Motor neuron (in vitro differentiated cells): Measurements from ENCODE around the gene HTR6. TPM values are rescaled to one million over a fixed set of nuclear protein-coding genes. Genes with fewer than 3 reads are reported as not detected.

Experiments used
- ATAC-seq, 8 experiments: fragments of 200-7000 bp; cut with Tn5 transposase; replicated peaks in 6 of 8; 2 replicates each; pipeline ENCODE4 v1.8.0; 2021; ENCODE audit warnings: mild to moderate bottlenecking in 8 of 8, moderate library complexity in 8 of 8
- H3K27ac ChIP-seq, 2 donors: fragments of 250-450 bp; sonication (Bioruptor Pico); 2 replicates each; pipeline ENCODE4 v1.9.0; 2021; ENCODE audit warnings: antibody characterized with exemption in 2 of 2, mild to moderate bottlenecking in 2 of 2, moderate library complexity in 1 of 2
- H3K4me1 ChIP-seq, 2 donors: fragments of 250-450 bp; sonication (Bioruptor Pico); replicated peaks in 1 of 2; 2 replicates each; pipeline ENCODE4 v1.6.1; 2021; ENCODE audit warnings: antibody characterized with exemption in 2 of 2, mild to moderate bottlenecking in 2 of 2, moderate library complexity in 1 of 2
- H3K4me3 ChIP-seq, 5 donors: fragments of 250-450 bp; sonication (Bioruptor Pico); 2 replicates each; pipeline ENCODE4 v1.9.0; 2021; ENCODE audit warnings: antibody characterized with exemption in 5 of 5, mild to moderate bottlenecking in 5 of 5, moderate library complexity in 4 of 5
- WGBS, 10 experiments: fragments of 450-650 bp; shearing (Covaris generic); methylation state at CpG; one replicate each; pipeline ENCODE4 v1.0.0; 2022; 5-methylcytosine and 5-hydroxymethylcytosine counted together
- in situ Hi-C, 9 experiments: fragments of 400-800 bp; cut with MboI; loops; one replicate each; pipeline ENCODE4 v1.15.0; 2021; ENCODE audit warnings: low sequenced_read_pairs in 9 of 9, low pct_unique_long_range_greater_than_20kb in 2 of 9; ENCODE audit not compliant: unreplicated experiment in 9 of 9
- total RNA-seq, 8 experiments: library from RNA; unstranded; fragments of 300-600 nt; gene quantifications; 2 replicates each; pipeline versions ENCODE4 v1.2.3 to v1.2.4, GENCODE V29; 2022

HTR6 gene
- total RNA-seq, 8 experiments from 2014 or later, result 0.05 to 0.56 (median 0.31) TPM; not detected in 1

GRCh38 chr1:19665186-19665495, 466 bp downstream of the HTR6 start:
- WGBS, 10 experiments, result no CpG with 5 or more reads among the region's 23 CpGs
- Histone ChIP-seq H3K4me3 (peak overlapping the region; percentile 29 to 46 (median 34)), H3K4me1 (no peaks in the 10 kb centered on the region), H3K27ac (no peak overlapping the region)
- ATAC-seq, result no peak
- in situ Hi-C loops, result loop anchor here in 3 of 9 experiments (25.0 kb wide), 4 partner anchors 278 to 778 kb away; partner anchors contain the start of gene ALDH4A1 (in 1 of the 3)

GRCh38 chr1:19665496-19666465, 1.1 kb downstream of the HTR6 start:
- no peaks in the 10 kb centered on the region for H3K4me1 ChIP-seq
- no peak overlapping the region for H3K27ac ChIP-seq
- 0 to 81% (median 57%) methylated on average over 4 to 22 of the region's 84 CpGs; no CpG with 5 or more reads in 4 of the 10 experiments for WGBS, 10 experiments
- ATAC-seq, result peak in 4 of 8 experiments; percentile 5 to 25 (median 21)
- peak overlapping the region in 1 of 5 donors; percentile 34 for H3K4me3 ChIP-seq
- in situ Hi-C loops, result loop anchor here in 3 of 9 experiments (25.0 kb wide), 4 partner anchors 278 to 778 kb away; partner anchors contain the start of gene ALDH4A1 (in 1 of the 3)

- ATAC-seq, result no peak
- H3K27ac ChIP-seq, result no peak overlapping the region
Measured at GRCh38 chr1:19668888-19669287, 4.2 kb downstream of the HTR6 start.

GRCh38 chr1:19670787-19671186, 6.1 kb downstream of the HTR6 start:
- no peaks in the 10 kb centered on the region for H3K4me1 ChIP-seq
- in situ Hi-C loops, result loop anchor here in 3 of 9 experiments (25.0 kb wide), 4 partner anchors 283 to 783 kb away; partner anchors contain the start of gene ALDH4A1 (in 1 of the 3)
- WGBS, 10 experiments, result 0 to 67% (median 39%) methylated on average over 1 to 4 of the region's 4 CpGs; no CpG with 5 or more reads in 2 of the 10 experiments
- no peak overlapping the region for H3K27ac ChIP-seq
- H3K4me3 ChIP-seq, result no peak overlapping the region
- ATAC-seq, result no peak

More at GRCh38 chr1:19668888-19669287, 4.2 kb downstream of the HTR6 start:
- Histone ChIP-seq H3K4me3 (no peak overlapping the region), H3K4me1 (no peaks in the 10 kb centered on the region)
- 38 to 86% (median 72%) methylated on average over 1 to 6 of the region's 8 CpGs; no CpG with 5 or more reads in 1 of the 10 experiments for WGBS, 10 experiments
- in situ Hi-C loops, result loop anchor here in 3 of 9 experiments (25.0 kb wide), 4 partner anchors 282 to 782 kb away; partner anchors contain the start of gene ALDH4A1 (in 1 of the 3)

GRCh38 chr1:19672237-19672636, 7.6 kb downstream of the HTR6 start:
- 0 to 38% (median 17%) methylated on average over 1 to 4 of the region's 6 CpGs; no CpG with 5 or more reads in 5 of the 10 experiments for WGBS, 10 experiments
- in situ Hi-C loops, result loop anchor here in 3 of 9 experiments (25.0 kb wide), 4 partner anchors 285 to 785 kb away; partner anchors contain the start of gene ALDH4A1 (in 1 of the 3)
- Histone ChIP-seq H3K4me3 (no peak overlapping the region), H3K27ac (no peak overlapping the region), H3K4me1 (no peaks in the 10 kb centered on the region)
- ATAC-seq, result no peak

GRCh38 chr1:19675797-19676196, 11.1 kb downstream of the HTR6 start:
- 0 to 71% (median 59%) methylated on average over 1 to 5 of the region's 5 CpGs; no CpG with 5 or more reads in 3 of the 10 experiments for WGBS, 10 experiments
- Histone ChIP-seq H3K4me3 (no peak overlapping the region), H3K27ac (no peak overlapping the region), H3K4me1 (no peaks in the 10 kb centered on the region)
- in situ Hi-C loops, result no loop called here
- no peak for ATAC-seq

GRCh38 chr1:19676438-19676922, 11.8 kb downstream of the HTR6 start:
- ATAC-seq, result peak in 7 of 8 experiments; percentile 22 to 97 (median 53)
- 0 to 20% (median 13%) methylated on average over 7 to 11 of the region's 13 CpGs; no CpG with 5 or more reads in 4 of the 10 experiments for WGBS, 10 experiments
- in situ Hi-C loops, result no loop called here
- no peaks in the 10 kb centered on the region for H3K4me1 ChIP-seq
- no peak overlapping the region for H3K4me3 ChIP-seq
- no peak overlapping the region for H3K27ac ChIP-seq

GRCh38 chr1:19678493-19678892, 13.8 kb downstream of the HTR6 start:
- in situ Hi-C loops, result no loop called here
- no peak overlapping the region for H3K4me3 ChIP-seq

GRCh38 chr1:19678931-19679453, 14.3 kb downstream of the HTR6 start:
- ATAC-seq, result no peak
- no peak overlapping the region for H3K4me3 ChIP-seq
- no peak overlapping the region for H3K27ac ChIP-seq
- 80 to 100% (median 88%) methylated on average over 2 to 12 of the region's 34 CpGs; no CpG with 5 or more reads in 4 of the 10 experiments for WGBS, 10 experiments
- in situ Hi-C loops, result no loop called here
- peaks cover 8 to 10% of the 10 kb centered on the region in 2 donors for H3K4me1 ChIP-seq

More at GRCh38 chr1:19678493-19678892, 13.8 kb downstream of the HTR6 start:
- WGBS, 10 experiments, result 40 to 100% (median 69%) methylated on average over 1 to 7 of the region's 11 CpGs; no CpG with 5 or more reads in 3 of the 10 experiments
- Histone ChIP-seq H3K27ac (no peak overlapping the region), H3K4me1 (peaks cover 8 to 10% of the 10 kb centered on the region in 2 donors)
- ATAC-seq, result no peak

GRCh38 chr1:19679691-19680090, 15.0 kb downstream of the HTR6 start:
- in situ Hi-C loops, result no loop called here
- WGBS, 10 experiments, result 44 to 100% (median 62%) methylated on average over 1 to 4 of the region's 4 CpGs; no CpG with 5 or more reads in 4 of the 10 experiments
- peak in 2 of 8 experiments; percentile 7 to 19 for ATAC-seq
- Histone ChIP-seq H3K4me1 (peaks cover 8 to 10% of the 10 kb centered on the region in 2 donors), H3K4me3 (no peak overlapping the region), H3K27ac (no peak overlapping the region)

- ATAC-seq, result no peak
- no peak overlapping the region for H3K27ac ChIP-seq
- H3K4me1 ChIP-seq, result peaks cover 8 to 10% of the 10 kb centered on the region in 2 donors
- WGBS, 10 experiments, result 10 to 80% (median 44%) methylated on average over 1 to 4 of the region's 7 CpGs; no CpG with 5 or more reads in 3 of the 10 experiments
- in situ Hi-C loops, result no loop called here
- H3K4me3 ChIP-seq, result no peak overlapping the region
Measured at GRCh38 chr1:19680644-19681043, 16.0 kb downstream of the HTR6 start.

GRCh38 chr1:19682257-19682656, 17.6 kb downstream of the HTR6 start:
- 0 to 54% (median 20%) methylated on average over 1 to 3 of the region's 3 CpGs; no CpG with 5 or more reads in 3 of the 10 experiments for WGBS, 10 experiments
- Histone ChIP-seq H3K27ac (no peak overlapping the region), H3K4me3 (no peak overlapping the region), H3K4me1 (peaks cover 8 to 10% of the 10 kb centered on the region in 2 donors)
- in situ Hi-C loops, result no loop called here
- peak; percentile 97 to 99 (median 98) for ATAC-seq
